H9 (cell line): ENCODE measurements around the gene IGF2R. TPM values are rescaled to one million over a fixed set of nuclear protein-coding genes. Genes with fewer than 3 reads are reported as not detected.

Experiments
- DNase-seq: peaks from one replicate; pipeline ENCODE4 v3.0.0-alpha.2; 2017
- H2AFZ ChIP-seq: one replicate; pipeline ENCODE4 v1.6.1; 2013; ENCODE audit warnings: mild to moderate bottlenecking, low read length, control low read depth, moderate library complexity
- H2AK5ac ChIP-seq: 2 replicates; pipeline ENCODE4 v1.6.1; 2013; ENCODE audit warnings: low read length, control low read depth, mixed read lengths; ENCODE audit not compliant: insufficient read length
- H2BK120ac ChIP-seq: one replicate; pipeline ENCODE4 v1.6.1; 2013; ENCODE audit warnings: low read depth, mild to moderate bottlenecking, low read length, control low read depth, inconsistent platforms; ENCODE audit not compliant: poor library complexity, severe bottlenecking
- H2BK12ac ChIP-seq: 2 replicates; pipeline ENCODE4 v1.6.1; 2013; ENCODE audit warnings: low read length, control low read depth, mixed read lengths, low read depth; ENCODE audit not compliant: insufficient read length
- H2BK15ac ChIP-seq: 2 replicates; pipeline ENCODE4 v1.6.1; 2013; ENCODE audit warnings: low read depth, low read length, control low read depth
- H2BK20ac ChIP-seq: one replicate; pipeline ENCODE4 v1.6.1; 2013; ENCODE audit warnings: low read depth, mild to moderate bottlenecking, low read length, control low read depth, inconsistent platforms; ENCODE audit not compliant: poor library complexity, severe bottlenecking
- H2BK5ac ChIP-seq: 2 replicates; pipeline ENCODE4 v1.6.1; 2013; ENCODE audit warnings: low read length, control low read depth, mixed read lengths; ENCODE audit not compliant: insufficient read length
- H3K14ac ChIP-seq: 2 replicates; pipeline ENCODE4 v1.6.1; 2013; ENCODE audit warnings: low read length, control low read depth; ENCODE audit not compliant: insufficient read depth
- H3K18ac ChIP-seq: 2 replicates; pipeline ENCODE4 v1.6.1; 2013; ENCODE audit warnings: low read depth, mild to moderate bottlenecking, mixed read lengths, low read length, control low read depth; ENCODE audit not compliant: insufficient read length
- H3K23ac ChIP-seq: 2 replicates; pipeline ENCODE4 v1.6.1; 2013; ENCODE audit warnings: low read length, control low read depth, mixed read lengths, low read depth; ENCODE audit not compliant: insufficient read length
- H3K23me2 ChIP-seq: 2 replicates; pipeline ENCODE4 v1.6.1; 2013; ENCODE audit warnings: low read depth, mild to moderate bottlenecking, mixed read lengths, low read length, control low read depth; ENCODE audit not compliant: insufficient read length, poor library complexity, severe bottlenecking
- H3K27ac ChIP-seq: 2 replicates; pipeline ENCODE4 v1.5.1; 2013; ENCODE audit warnings: low read length, control low read depth, mixed read lengths, low read depth; ENCODE audit not compliant: insufficient read length
- H3K27me3 ChIP-seq: 2 replicates; pipeline ENCODE4 v1.6.1; 2013; ENCODE audit warnings: low read length, control low read depth, inconsistent platforms; ENCODE audit not compliant: insufficient read depth
- H3K4ac ChIP-seq: 2 replicates; pipeline ENCODE4 v1.6.1; 2013; ENCODE audit warnings: low read depth, mild to moderate bottlenecking, control low read depth, inconsistent platforms, low read length, moderate library complexity
- H3K4me1 ChIP-seq: 2 replicates; pipeline ENCODE4 v1.6.1; 2013; ENCODE audit warnings: low read length, control low read depth, inconsistent platforms; ENCODE audit not compliant: insufficient read depth
- H3K4me2 ChIP-seq: 2 replicates; pipeline ENCODE4 v1.6.1; 2013; ENCODE audit warnings: low read length, control low read depth, mixed read lengths; ENCODE audit not compliant: insufficient read length, insufficient read depth
- H3K56ac ChIP-seq: 2 replicates; pipeline ENCODE4 v1.6.1; 2013; ENCODE audit warnings: low read depth, mild to moderate bottlenecking, mixed read lengths, low read length, control low read depth; ENCODE audit not compliant: insufficient read length
- H3K79me1 ChIP-seq: 2 replicates; pipeline ENCODE4 v1.6.1; 2013; ENCODE audit warnings: low read depth, mild to moderate bottlenecking, moderate library complexity, low read length, control low read depth, inconsistent platforms; ENCODE audit not compliant: insufficient read depth, poor library complexity, severe bottlenecking
- H3K79me2 ChIP-seq: 2 replicates; pipeline ENCODE4 v1.6.1; 2013; ENCODE audit warnings: low read length, control low read depth, inconsistent platforms; ENCODE audit not compliant: insufficient read depth
- H3K9ac ChIP-seq: 2 replicates; pipeline ENCODE4 v1.6.1; 2013; ENCODE audit warnings: low read length, control low read depth, mixed read lengths; ENCODE audit not compliant: insufficient read length; ENCODE audit errors: extremely low read depth
- H3K9me3 ChIP-seq: one replicate; pipeline ENCODE4 v1.6.1; 2013; ENCODE audit warnings: low read depth, low read length, inconsistent platforms; ENCODE audit not compliant: control insufficient read depth
- H3T11ph ChIP-seq: one replicate; pipeline ENCODE4 v1.6.1; 2013; ENCODE audit warnings: mild to moderate bottlenecking, low read length, control low read depth, inconsistent platforms
- H4K20me1 ChIP-seq: one replicate; pipeline ENCODE4 v1.6.1; 2013; ENCODE audit not compliant: control insufficient read depth, insufficient read length, insufficient read depth
- H4K5ac ChIP-seq: 2 replicates; pipeline ENCODE4 v1.6.1; 2013; ENCODE audit warnings: low read depth, mild to moderate bottlenecking, mixed read lengths, low read length, control low read depth; ENCODE audit not compliant: insufficient read length
- H4K8ac ChIP-seq: replicated peaks from 2 replicates; pipeline ENCODE4 v1.6.1; 2013; ENCODE audit warnings: low read length, control low read depth, mixed read lengths, low read depth; ENCODE audit not compliant: insufficient read length
- H4K91ac ChIP-seq: 2 replicates; pipeline ENCODE4 v1.6.1; 2013; ENCODE audit warnings: low read depth, mild to moderate bottlenecking, moderate library complexity, mixed read lengths, low read length, control low read depth; ENCODE audit not compliant: insufficient read length
- H3K27ac Mint-ChIP-seq, 3 experiments: 2 replicates in 2 of 3; 3 replicates in 1 of 3; pipeline ENCODE4 v1.8.0; 2020 to 2021; ENCODE audit warnings: mixed read lengths in 3 of 3, mild to moderate bottlenecking in 1 of 3, moderate library complexity in 1 of 3
- H3K27me3 Mint-ChIP-seq: 2 replicates; pipeline ENCODE4 v1.8.0; 2021; ENCODE audit warnings: low read depth, mild to moderate bottlenecking, moderate library complexity, mixed read lengths
- H3K36me3 Mint-ChIP-seq, 3 experiments: 2 replicates in 2 of 3; 3 replicates in 1 of 3; pipeline ENCODE4 v1.8.0; 2020 to 2021; ENCODE audit warnings: low read depth in 3 of 3, mixed read lengths in 3 of 3; ENCODE audit not compliant: insufficient read depth in 1 of 3
- H3K4me1 Mint-ChIP-seq, 2 experiments: 2 replicates each; pipeline ENCODE4 v1.8.0; 2020; ENCODE audit warnings: mixed read lengths in 2 of 2
- H3K4me3 Mint-ChIP-seq, 2 experiments: 2 replicates in 1 of 2; 3 replicates in 1 of 2; pipeline ENCODE4 v1.8.0; 2020 to 2021; ENCODE audit warnings: mild to moderate bottlenecking in 2 of 2, mixed read lengths in 2 of 2, moderate library complexity in 1 of 2
- H3K9me3 Mint-ChIP-seq, 2 experiments: 2 replicates in 1 of 2; 3 replicates in 1 of 2; pipeline ENCODE4 v1.8.0; 2020; ENCODE audit warnings: mild to moderate bottlenecking in 2 of 2, mixed read lengths in 2 of 2, moderate library complexity in 1 of 2
- CTCF ChIP-seq: fragments of 200-600 bp; sonication (generic); conservative IDR thresholded peaks from 3 replicates; pipeline ENCODE4 v1.8.0; 2021; ENCODE audit warnings: antibody characterized with exemption, mild to moderate bottlenecking
- WGBS: extraction: QIAGEN DNeasy Blood & Tissue Kit; methylation state at CpG from one replicate; pipeline ENCODE4 v1.1.7; 2013; ENCODE audit warnings: missing lambda C conversion rate, low lambda C conversion rate, mixed read lengths; ENCODE audit not compliant: insufficient read length; ENCODE audit errors: extremely low coverage; 5-methylcytosine and 5-hydroxymethylcytosine counted together
- total RNA-seq: library from RNA; stranded (reverse); gene quantifications from 2 replicates; pipeline ENCODE4 v1.2.1, GENCODE V29; 2021

Gene IGF2R
- total RNA-seq, 1 experiment from 2014 or later, result 66.7 TPM

GRCh38 chr6:159943968-159944598 is 24.8 kb upstream of the IGF2R start:
- no peaks in the 10 kb centered on the region for H3K27me3 ChIP-seq
- no peaks in the 10 kb centered on the region; the same call in 1 of the 2 replicates for H3K4me1 ChIP-seq
- H3K27me3 Mint-ChIP-seq, result peaks cover 10% of the 10 kb centered on the region
- no peak overlapping the region for H2BK12ac ChIP-seq
- no peaks in the 10 kb centered on the region for H3K23me2 ChIP-seq
- peaks cover 7 to 17% (median 9%) of the 10 kb centered on the region in 3 experiments for H3K36me3 Mint-ChIP-seq
- no peak overlapping the region for H3T11ph ChIP-seq
- no peak overlapping the region for H4K8ac ChIP-seq
- TF ChIP-seq CTCF, result no peak
- H3K4ac ChIP-seq, result no peak overlapping the region
- no peak for DNase-seq
- no peak overlapping the region for H3K56ac ChIP-seq
- H2AFZ ChIP-seq, result no peak overlapping the region
- no peak overlapping the region for H2BK120ac ChIP-seq
- no peak overlapping the region for H3K9ac ChIP-seq
- no peak overlapping the region for H3K27ac ChIP-seq
- H4K91ac ChIP-seq, result no peak overlapping the region
- no peak overlapping the region for H2AK5ac ChIP-seq
- H2BK15ac ChIP-seq, result no peak overlapping the region
- WGBS, result no CpG with 5 or more reads among the region's 2 CpGs
- H2BK20ac ChIP-seq, result no peak overlapping the region
- H3K79me2 ChIP-seq, result no peaks in the 10 kb centered on the region
- no peak overlapping the region for H3K23ac ChIP-seq
- peaks cover 18 to 28% of the 10 kb centered on the region in 2 experiments for H3K9me3 Mint-ChIP-seq
- H3K27ac Mint-ChIP-seq, result no peak overlapping the region
- no peaks in the 10 kb centered on the region for H4K20me1 ChIP-seq
- H4K5ac ChIP-seq, result no peak overlapping the region
- H3K9me3 ChIP-seq, result no peaks in the 10 kb centered on the region
- H3K79me1 ChIP-seq, result no peaks in the 10 kb centered on the region
- H3K4me2 ChIP-seq, result no peak overlapping the region
- no peak overlapping the region for H3K18ac ChIP-seq
- H3K4me1 Mint-ChIP-seq, result peaks cover 20 to 21% of the 10 kb centered on the region in 2 experiments
- H3K4me3 Mint-ChIP-seq, result no peak overlapping the region
- H2BK5ac ChIP-seq, result no peak overlapping the region
- H3K14ac ChIP-seq, result no peak overlapping the region
